ENCODE results near the gene TNS1.

The TNS1 gene

DNA sequence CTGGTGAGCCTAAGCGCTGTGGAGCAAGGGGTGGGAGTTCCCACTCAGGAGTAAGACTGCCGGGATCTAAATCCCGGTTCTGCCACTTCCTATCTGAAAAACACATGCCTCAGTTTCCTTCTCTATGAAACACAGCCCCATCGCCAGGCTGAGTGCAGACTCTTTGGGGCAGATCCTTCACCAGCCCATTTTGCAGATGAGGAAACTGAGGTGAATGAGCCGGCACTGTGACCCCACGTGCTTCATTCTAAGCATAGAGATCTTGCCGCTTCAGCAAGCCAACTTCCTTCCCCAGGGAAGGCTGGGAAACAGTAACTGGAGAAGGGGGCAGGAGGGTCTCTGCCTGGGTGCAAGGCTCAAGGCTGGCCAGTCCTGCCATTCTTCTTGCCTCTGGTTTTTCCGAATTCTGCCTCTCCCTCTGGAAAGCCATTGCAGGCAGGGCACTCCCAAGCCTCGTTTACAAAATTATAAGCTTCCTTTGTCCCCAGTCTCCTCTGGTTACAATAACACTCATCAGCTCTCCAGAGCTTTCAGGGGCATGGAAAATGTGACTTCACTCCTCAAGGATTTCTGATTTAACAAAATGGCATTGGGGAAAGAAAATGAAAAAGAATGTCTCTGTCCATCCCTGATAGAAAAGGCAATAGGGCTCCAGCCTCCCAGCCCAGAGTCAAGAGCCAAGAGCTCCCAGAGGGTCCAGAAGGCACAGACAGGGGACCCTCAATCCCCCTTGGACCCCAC is 249.2 kb downstream of the TNS1 start:
- no peak for DNase-seq

DNA sequence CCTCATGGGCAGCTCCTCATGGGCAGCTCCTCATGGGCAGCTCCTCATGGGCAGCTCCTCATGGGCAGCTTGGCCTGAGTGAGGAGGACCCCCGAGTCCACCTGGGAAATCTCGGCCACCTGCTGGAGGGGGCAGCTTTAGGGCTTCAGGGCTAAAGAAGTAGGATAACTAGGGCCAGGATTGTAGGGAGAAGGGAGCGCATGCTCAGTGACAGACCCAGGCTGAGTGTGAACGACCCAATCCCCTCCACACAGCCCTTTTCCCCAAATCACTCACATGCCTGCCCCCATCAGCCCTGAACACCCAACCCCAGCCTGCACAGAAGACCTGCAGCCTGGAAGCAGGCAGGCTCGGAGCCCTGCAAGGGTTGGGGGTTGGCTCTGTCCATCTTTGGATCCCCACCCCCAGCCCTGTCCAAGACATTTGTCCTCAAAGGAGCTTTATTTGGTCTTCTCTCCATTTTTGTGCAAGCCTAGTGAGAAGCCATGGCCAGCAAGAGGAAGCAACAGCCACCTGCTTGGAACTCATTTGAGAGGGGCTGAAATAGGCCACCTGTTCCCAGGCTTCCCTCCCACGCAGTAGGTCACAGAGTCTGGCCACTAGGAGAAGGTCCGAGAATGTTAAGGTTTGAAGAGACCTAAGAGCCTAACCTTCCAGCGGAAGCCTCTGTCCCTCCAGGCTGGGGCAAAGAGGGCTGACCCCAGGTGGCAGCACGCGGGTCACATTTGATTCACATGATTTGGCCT is 249.9 kb downstream of the TNS1 start:
- DNase-seq: no peak

DNA sequence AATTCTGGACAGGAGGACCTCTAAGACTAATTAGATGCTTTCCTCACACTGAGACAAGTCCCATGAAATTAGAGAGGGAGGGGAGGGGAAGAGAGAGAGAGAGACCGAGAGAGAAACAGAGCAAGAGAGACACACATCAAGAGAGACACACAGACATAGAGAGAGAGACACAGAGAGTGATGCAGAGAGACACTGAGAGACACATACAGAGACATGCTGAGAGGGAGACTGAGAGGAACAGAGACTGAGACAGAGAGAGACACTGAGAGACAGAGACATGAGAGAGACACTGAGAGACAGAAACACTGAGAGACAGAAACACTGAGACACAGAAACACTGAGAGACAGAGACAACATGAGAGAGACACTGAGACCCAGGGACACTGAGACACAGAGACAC is 250.8 kb downstream of the TNS1 start:
- DNase-seq: no peak

DNA sequence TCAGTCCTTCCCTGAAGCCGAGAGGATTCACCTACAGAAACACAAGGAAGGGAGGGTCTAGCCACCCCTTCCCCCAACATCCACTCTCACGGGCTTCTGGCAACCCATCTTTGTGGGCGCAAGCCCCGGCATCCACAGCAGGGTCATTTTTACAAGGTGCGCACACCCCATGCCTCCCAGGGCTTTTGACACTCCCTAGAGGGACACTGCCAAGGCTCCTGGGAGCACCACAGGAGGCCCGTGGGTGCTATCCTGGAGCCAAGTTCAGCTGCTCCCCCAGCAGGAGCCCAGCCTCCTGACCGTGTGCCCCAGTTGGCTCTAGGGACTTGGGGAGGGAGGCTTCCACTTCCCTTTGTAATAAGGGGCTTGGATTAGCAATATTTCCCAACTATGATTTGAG is 251.6 kb downstream of the TNS1 start:
- DNase-seq: no peak
